Peyer's patch (tissue), 4 donors: ENCODE results near the gene TBC1D9B.

ENCODE experiments used
- CTCF ChIP-seq, 6 experiments: fragments of 450-650 bp in 4 of 6; fragments of 200-600 bp in 2 of 6; sonication (generic) in 1 of 6; IDR thresholded peaks; one replicate each; pipeline ENCODE4 v1.5.1; 2017 to 2019; ENCODE audit warnings: antibody characterized with exemption in 6 of 6, mild to moderate bottlenecking in 3 of 6, moderate library complexity in 1 of 6
- POLR2A ChIP-seq, 2 donors: fragments of 450-650 bp; IDR thresholded peaks; one replicate each; pipeline ENCODE4 v1.5.1; 2017; ENCODE audit warnings: antibody characterized with exemption in 2 of 2, mild to moderate bottlenecking in 2 of 2, moderate library complexity in 2 of 2

DNA sequence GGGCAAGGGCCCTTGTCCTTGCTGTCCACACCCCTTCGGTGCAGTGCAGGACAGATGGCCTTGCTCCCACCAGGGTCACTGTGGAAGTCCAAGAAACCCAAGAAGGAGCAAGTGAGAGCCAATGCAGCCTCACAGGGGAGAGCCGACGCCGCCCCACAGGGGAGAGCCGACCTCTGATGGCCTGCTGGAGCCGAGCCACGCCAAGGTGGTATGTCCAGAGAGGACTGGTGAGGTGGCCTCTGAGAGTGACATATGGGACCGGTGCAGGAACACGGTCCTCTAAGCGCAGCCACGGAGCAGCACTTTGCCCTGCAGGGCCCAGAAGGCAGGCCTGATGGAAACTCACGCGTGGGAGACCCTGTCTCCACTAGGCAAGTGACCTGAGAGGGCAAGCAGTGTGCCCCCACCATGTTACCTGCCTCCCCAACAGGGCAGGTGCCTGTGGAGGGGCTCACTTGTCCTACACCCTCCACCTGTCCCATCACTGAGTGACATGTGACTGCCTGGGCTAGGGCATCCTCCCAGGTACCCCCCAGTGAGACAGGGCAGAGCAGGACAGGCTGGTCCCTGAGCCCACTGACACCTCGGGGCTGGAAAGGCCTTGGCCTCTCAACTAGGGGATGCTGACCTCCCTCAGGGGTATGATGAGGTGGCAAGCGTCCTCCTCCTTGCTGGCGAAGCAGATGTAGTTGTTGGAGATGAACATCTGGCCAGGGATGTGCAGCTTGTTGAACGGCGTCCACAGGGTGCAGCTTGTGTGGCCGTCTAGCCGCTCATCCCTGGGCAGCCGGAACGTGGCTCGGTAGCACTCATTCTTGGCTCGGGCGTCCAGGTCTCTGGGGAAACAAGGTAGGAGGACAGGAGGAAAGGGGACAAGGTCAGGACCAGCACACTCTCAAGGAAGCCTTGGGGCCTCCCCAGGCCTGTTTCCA is 16.7 kb downstream of the TBC1D9B start:
- TF ChIP-seq CTCF (IDR thresholded peaks at IDR 0.05) = no peak
- no peak for TF ChIP-seq POLR2A (IDR thresholded peaks at IDR 0.05)
